SU-DHL-6 (cell line): ENCODE measurements around the gene HASPIN.

ENCODE experiments used
- H2AFZ ChIP-seq: fragments of 200-600 bp; sonication (generic); 2 replicates; pipeline ENCODE4 v1.6.1; 2014; ENCODE audit warnings: low read depth, mild to moderate bottlenecking, moderate library complexity, mixed read lengths, antibody characterized with exemption, low read length; ENCODE audit not compliant: severe bottlenecking
- H3F3A ChIP-seq: fragments of 200-600 bp; shearing (Covaris generic); 2 replicates; pipeline ENCODE4 v1.6.0; 2016; ENCODE audit warnings: antibody characterized with exemption, mild to moderate bottlenecking; ENCODE audit not compliant: insufficient read depth
- H3K27ac ChIP-seq: fragments of 200-600 bp; sonication (generic); 2 replicates; pipeline ENCODE4 v1.5.1; 2016; ENCODE audit warnings: low read depth, mild to moderate bottlenecking, low read length, moderate library complexity, mixed read lengths
- H3K27me3 ChIP-seq: fragments of 200-600 bp; sonication (generic), shearing (Covaris generic); 2 replicates; pipeline ENCODE4 v1.6.0; 2014; ENCODE audit warnings: mild to moderate bottlenecking, low read length
- H3K36me3 ChIP-seq: fragments of 200-600 bp; sonication (generic); 2 replicates; pipeline ENCODE4 v1.6.1; 2014; ENCODE audit warnings: mild to moderate bottlenecking, low read length, mixed read lengths
- H3K4me2 ChIP-seq: fragments of 300-600, 200-600 bp; shearing (Covaris generic), sonication (generic); 2 replicates; pipeline ENCODE4 v1.6.0; 2014; ENCODE audit warnings: low read length, low read depth, mild to moderate bottlenecking; ENCODE audit not compliant: poor library complexity, severe bottlenecking
- H3K4me3 ChIP-seq: fragments of 200-600 bp; sonication (generic); 2 replicates; pipeline ENCODE4 v1.5.1; 2014; ENCODE audit warnings: antibody characterized with exemption, low read length, mild to moderate bottlenecking, mixed read lengths; ENCODE audit not compliant: insufficient read depth, poor library complexity, severe bottlenecking
- H3K79me2 ChIP-seq: fragments of 200-600 bp; sonication (generic); 2 replicates; pipeline ENCODE4 v1.6.1; 2014; ENCODE audit warnings: mild to moderate bottlenecking, low read length, moderate library complexity; ENCODE audit not compliant: insufficient read depth
- H3K9ac ChIP-seq: fragments of 200-600 bp; sonication (generic); 2 replicates; pipeline ENCODE4 v1.7.0; 2014; ENCODE audit warnings: mild to moderate bottlenecking, low read length
- H3K9me2 ChIP-seq: fragments of 200-600 bp; sonication (generic); replicated peaks from 2 replicates; pipeline ENCODE4 v1.6.1; 2014; ENCODE audit warnings: low read length; ENCODE audit not compliant: insufficient read depth
- H3K9me3 ChIP-seq: fragments of 200-600 bp; sonication (generic); 2 replicates; pipeline ENCODE4 v1.6.1; 2014; ENCODE audit warnings: low read length, mixed read lengths; ENCODE audit not compliant: insufficient read depth
- H4K20me1 ChIP-seq: fragments of 200-600 bp; sonication (generic); 2 replicates; pipeline ENCODE4 v1.6.1; 2014; ENCODE audit warnings: low read depth, mild to moderate bottlenecking, antibody characterized with exemption, low read length, moderate library complexity, mixed read lengths
- CTCF ChIP-seq: fragments of 200-600 bp; sonication (generic); IDR thresholded peaks from one replicate; pipeline ENCODE4 v1.5.1; 2017; ENCODE audit warnings: antibody characterized with exemption, mild to moderate bottlenecking, low read length, moderate library complexity; ENCODE audit not compliant: insufficient read depth, poor library complexity, severe bottlenecking
- EZH2phosphoT487 ChIP-seq: fragments of 200-600 bp; sonication (generic), shearing (Covaris generic); conservative IDR thresholded peaks from 2 replicates; pipeline ENCODE4 v1.6.1; 2018; ENCODE audit warnings: mild to moderate bottlenecking, antibody characterized with exemption, low read length, moderate library complexity, mixed read lengths

HASPIN gene

GRCh38 chr17:3689262-3690093, 34.2 kb upstream of the HASPIN start:
- Histone ChIP-seq H3K79me2 (peaks cover 20% of the 10 kb centered on the region), H3K9me2 (no peaks in the 10 kb centered on the region), H3F3A (peaks cover 10% of the 10 kb centered on the region), H3K9ac (no peak overlapping the region), H3K36me3 (no peaks in the 10 kb centered on the region), H3K4me2 (no peak overlapping the region), H3K4me3 (no peak overlapping the region), H4K20me1 (no peaks in the 10 kb centered on the region), H3K9me3 (no peaks in the 10 kb centered on the region), H2AFZ (no peak overlapping the region), H3K27me3 (no peaks in the 10 kb centered on the region), H3K27ac (no peak overlapping the region)
- no peak for TF ChIP-seq EZH2phosphoT487

- no peaks in the 10 kb centered on the region for H3K27me3 ChIP-seq
- peaks cover 13% of the 10 kb centered on the region for H3F3A ChIP-seq
- H3K9me2 ChIP-seq = no peaks in the 10 kb centered on the region
- peaks cover 27% of the 10 kb centered on the region for H3K79me2 ChIP-seq
- no peak overlapping the region for H3K4me3 ChIP-seq
- H4K20me1 ChIP-seq = no peaks in the 10 kb centered on the region
- no peak overlapping the region for H3K4me2 ChIP-seq
- no peak overlapping the region for H2AFZ ChIP-seq
- H3K9ac ChIP-seq = no peak overlapping the region
- TF ChIP-seq CTCF = no peak
- TF ChIP-seq EZH2phosphoT487 = no peak
- no peaks in the 10 kb centered on the region for H3K36me3 ChIP-seq
- H3K27ac ChIP-seq = no peak overlapping the region
- no peaks in the 10 kb centered on the region for H3K9me3 ChIP-seq
These were observed 33.5 kb upstream of the HASPIN start for GRCh38 chr17:3690094-3690715.

GRCh38 chr17:3691617-3692067, 32.1 kb upstream of the HASPIN start:
- Histone ChIP-seq H3K79me2 (peaks cover 32% of the 10 kb centered on the region), H3K4me2 (no peak overlapping the region), H3K9me3 (no peaks in the 10 kb centered on the region), H3K27ac (no peak overlapping the region), H3K36me3 (no peaks in the 10 kb centered on the region), H3K9me2 (no peaks in the 10 kb centered on the region), H3K9ac (no peak overlapping the region), H3K27me3 (no peaks in the 10 kb centered on the region), H3F3A (peaks cover 13% of the 10 kb centered on the region), H4K20me1 (no peaks in the 10 kb centered on the region), H3K4me3 (no peak overlapping the region), H2AFZ (no peak overlapping the region)
- TF ChIP-seq EZH2phosphoT487 = no peak
- no peak for TF ChIP-seq CTCF

- TF ChIP-seq CTCF (no peak), EZH2phosphoT487 (no peak)
- H3K4me2 ChIP-seq = no peak overlapping the region
- no peak overlapping the region for H3K4me3 ChIP-seq
- no peak overlapping the region for H2AFZ ChIP-seq
- H3F3A ChIP-seq = peaks cover 13% of the 10 kb centered on the region
- H3K9me2 ChIP-seq = no peaks in the 10 kb centered on the region
- H3K36me3 ChIP-seq = no peaks in the 10 kb centered on the region
- H3K9me3 ChIP-seq = no peaks in the 10 kb centered on the region
- no peak overlapping the region for H3K9ac ChIP-seq
- no peaks in the 10 kb centered on the region for H4K20me1 ChIP-seq
- H3K27me3 ChIP-seq = no peaks in the 10 kb centered on the region
- H3K79me2 ChIP-seq = peaks cover 32% of the 10 kb centered on the region
- no peak overlapping the region for H3K27ac ChIP-seq
These were observed 31.4 kb upstream of the HASPIN start for GRCh38 chr17:3692346-3692745.
